Lower leg skin (tissue), 3 donors: Measurements from ENCODE around the gene PCSK5.

Source experiments
- CTCF ChIP-seq, 3 donors: fragments of 450-650 bp; IDR thresholded peaks; one replicate each; pipeline ENCODE4 v1.5.1; 2016; ENCODE audit warnings: antibody characterized with exemption in 3 of 3, mild to moderate bottlenecking in 3 of 3, moderate library complexity in 2 of 3
- POLR2A ChIP-seq, 2 donors: fragments of 450-650 bp; IDR thresholded peaks; one replicate each; pipeline ENCODE4 v1.6.1; 2016 to 2017; ENCODE audit warnings: antibody characterized with exemption in 2 of 2, mild to moderate bottlenecking in 1 of 2, moderate library complexity in 1 of 2

- TF ChIP-seq CTCF (IDR thresholded peaks at IDR 0.05) (no peak), POLR2A (IDR thresholded peaks at IDR 0.05) (no peak)
These were observed 420.5 kb downstream of the PCSK5 start for GRCh38 chr9:76310991-76311390.
